ENCODE measurements around the gene HUS1.

GRCh38 chr7:47941136-47941844 is 38.1 kb downstream of the HUS1 start:
- TF ChIP-seq EHMT2 (IDR thresholded peaks at IDR 0.05; ENCODE audit: borderline replicate concordance, low read depth, low read length) (no peak), CTCF (CRISPR knock-in tag; IDR thresholded peaks at IDR 0.05) (no peak)
